Chondrocyte (in vitro differentiated cells): Measurements from ENCODE around the gene ACSL4. TPM values are rescaled to one million over a fixed set of nuclear protein-coding genes. Genes with fewer than 3 reads are reported as not detected.
A peak's percentile ranks its signal among the peaks of the same experiment; 100 is the strongest.

Experiments
- DNase-seq: peaks from one replicate; pipeline ENCODE4 v3.0.0; 2021; ENCODE audit warnings: mixed read lengths, low spot score
- H3K27ac Mint-ChIP-seq: one replicate; pipeline ENCODE4 v1.8.0; 2021; ENCODE audit warnings: mild to moderate bottlenecking, moderate library complexity, mixed read lengths; ENCODE audit not compliant: unreplicated experiment
- H3K27me3 Mint-ChIP-seq: 2 replicates; pipeline ENCODE4 v1.8.0; 2021; ENCODE audit warnings: low read depth, mixed read lengths
- H3K36me3 Mint-ChIP-seq: 2 replicates; pipeline ENCODE4 v1.8.0; 2021; ENCODE audit warnings: low read depth, mixed read lengths
- H3K4me1 Mint-ChIP-seq: 2 replicates; pipeline ENCODE4 v1.8.0; 2021; ENCODE audit warnings: low read depth, mild to moderate bottlenecking, mixed read lengths
- H3K4me3 Mint-ChIP-seq: one replicate; pipeline ENCODE4 v1.8.0; 2021; ENCODE audit warnings: mild to moderate bottlenecking, moderate library complexity, mixed read lengths; ENCODE audit not compliant: unreplicated experiment
- H3K9me3 Mint-ChIP-seq: 2 replicates; pipeline ENCODE4 v1.8.0; 2021; ENCODE audit warnings: low read depth, mixed read lengths
- total RNA-seq: library from RNA; stranded (reverse); gene quantifications from 3 replicates; pipeline ENCODE4 v1.2.1, GENCODE V29; 2021
- TF ChIP-seq, protein P1 (sequence below): fragments of 200-600 bp; sonication (generic); IDR thresholded peaks from 2 replicates; pipeline ENCODE4 v1.5.0; 2021; ENCODE audit warnings: antibody characterized with exemption, mild to moderate bottlenecking, moderate library complexity

ACSL4 gene
- total RNA-seq, 1 donor from 2014 or later: 63.3 TPM

DNA sequence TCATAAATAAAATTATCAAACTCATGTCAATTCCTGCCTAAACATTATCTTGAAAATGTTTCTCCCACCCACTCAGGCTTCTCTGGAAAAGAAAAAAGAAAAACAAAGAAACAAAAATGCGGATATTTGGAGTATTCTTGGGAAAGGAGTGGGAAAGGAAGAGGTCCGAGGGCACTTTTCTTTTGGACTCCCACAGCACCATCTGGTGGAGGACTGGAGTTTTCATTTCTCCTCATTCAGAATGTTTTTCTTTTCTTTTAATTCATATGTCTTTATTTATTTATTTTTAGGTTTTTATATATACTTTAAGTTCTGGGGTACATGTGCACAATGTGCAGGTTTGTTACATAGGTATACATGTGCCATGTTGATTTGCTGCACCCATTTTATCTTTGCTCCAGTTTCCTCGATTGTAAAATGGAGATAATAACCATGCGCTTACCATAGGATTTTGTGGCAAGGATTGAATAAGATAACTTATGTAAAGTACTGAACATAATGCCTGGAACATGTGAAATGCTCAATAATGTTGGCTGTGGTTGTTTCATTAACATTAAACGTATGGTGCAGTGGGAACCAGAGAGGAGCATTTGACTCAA lies 100.1 kb downstream of the ACSL4 start:
- TF ChIP-seq, protein P1, sequence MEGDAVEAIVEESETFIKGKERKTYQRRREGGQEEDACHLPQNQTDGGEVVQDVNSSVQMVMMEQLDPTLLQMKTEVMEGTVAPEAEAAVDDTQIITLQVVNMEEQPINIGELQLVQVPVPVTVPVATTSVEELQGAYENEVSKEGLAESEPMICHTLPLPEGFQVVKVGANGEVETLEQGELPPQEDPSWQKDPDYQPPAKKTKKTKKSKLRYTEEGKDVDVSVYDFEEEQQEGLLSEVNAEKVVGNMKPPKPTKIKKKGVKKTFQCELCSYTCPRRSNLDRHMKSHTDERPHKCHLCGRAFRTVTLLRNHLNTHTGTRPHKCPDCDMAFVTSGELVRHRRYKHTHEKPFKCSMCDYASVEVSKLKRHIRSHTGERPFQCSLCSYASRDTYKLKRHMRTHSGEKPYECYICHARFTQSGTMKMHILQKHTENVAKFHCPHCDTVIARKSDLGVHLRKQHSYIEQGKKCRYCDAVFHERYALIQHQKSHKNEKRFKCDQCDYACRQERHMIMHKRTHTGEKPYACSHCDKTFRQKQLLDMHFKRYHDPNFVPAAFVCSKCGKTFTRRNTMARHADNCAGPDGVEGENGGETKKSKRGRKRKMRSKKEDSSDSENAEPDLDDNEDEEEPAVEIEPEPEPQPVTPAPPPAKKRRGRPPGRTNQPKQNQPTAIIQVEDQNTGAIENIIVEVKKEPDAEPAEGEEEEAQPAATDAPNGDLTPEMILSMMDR: peak; percentile 87
- Mint-ChIP-seq H3K4me1 (peaks cover 11% of the 10 kb centered on the region), H3K4me3 (no peak overlapping the region), H3K27me3 (no peaks in the 10 kb centered on the region), H3K36me3 (peaks cover 3% of the 10 kb centered on the region), H3K27ac (no peak overlapping the region), H3K9me3 (no peaks in the 10 kb centered on the region)
- DNase-seq: no peak

DNA sequence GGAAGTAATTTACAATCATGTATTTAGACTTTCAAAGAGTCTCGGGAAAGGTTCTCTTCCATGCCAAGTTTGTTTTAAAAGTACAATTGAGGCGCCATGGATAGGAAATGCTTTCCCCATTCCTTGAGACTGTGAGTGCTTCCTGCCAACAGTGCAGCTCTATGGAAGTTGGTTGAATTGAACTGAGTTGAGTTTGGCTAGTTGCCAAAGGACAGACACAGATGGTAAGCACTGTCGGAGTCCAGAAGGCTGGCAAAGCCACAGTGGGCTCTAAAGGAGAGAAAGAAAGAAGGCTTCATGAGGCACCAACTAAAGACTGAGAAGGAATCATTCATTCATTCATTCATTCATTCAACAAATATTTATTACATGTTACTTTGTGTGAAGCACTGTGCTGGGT lies 103.7 kb downstream of the ACSL4 start:
- Mint-ChIP-seq H3K36me3 (peaks cover 4% of the 10 kb centered on the region), H3K9me3 (peaks cover 4% of the 10 kb centered on the region), H3K4me1 (peaks cover 14% of the 10 kb centered on the region), H3K4me3 (no peak overlapping the region), H3K27ac (peak overlapping the region; percentile 28), H3K27me3 (no peaks in the 10 kb centered on the region)
- no peak for DNase-seq
- TF ChIP-seq, protein P1: no peak

DNA sequence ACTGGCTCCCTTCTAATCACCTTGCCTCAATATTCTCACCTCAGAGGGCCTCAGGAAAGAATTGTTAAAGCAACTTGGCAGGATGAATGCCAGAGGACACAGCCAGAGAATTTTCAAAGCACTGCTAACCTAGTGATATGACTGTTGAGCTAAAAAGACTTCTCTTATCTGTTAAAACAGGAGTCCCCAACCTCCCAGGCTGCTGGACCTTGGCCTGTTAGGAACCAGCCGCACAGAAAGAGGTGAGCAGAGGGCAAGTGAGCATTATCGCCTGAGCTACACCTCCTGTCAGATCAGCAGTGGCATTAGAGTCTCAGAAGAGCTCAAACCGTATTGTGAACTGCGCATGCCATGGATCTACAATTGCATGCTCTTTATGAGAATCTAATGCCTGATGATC lies 106.4 kb downstream of the ACSL4 start:
- Mint-ChIP-seq H3K36me3 (peaks cover 4% of the 10 kb centered on the region), H3K9me3 (peaks cover 4% of the 10 kb centered on the region)

DNA sequence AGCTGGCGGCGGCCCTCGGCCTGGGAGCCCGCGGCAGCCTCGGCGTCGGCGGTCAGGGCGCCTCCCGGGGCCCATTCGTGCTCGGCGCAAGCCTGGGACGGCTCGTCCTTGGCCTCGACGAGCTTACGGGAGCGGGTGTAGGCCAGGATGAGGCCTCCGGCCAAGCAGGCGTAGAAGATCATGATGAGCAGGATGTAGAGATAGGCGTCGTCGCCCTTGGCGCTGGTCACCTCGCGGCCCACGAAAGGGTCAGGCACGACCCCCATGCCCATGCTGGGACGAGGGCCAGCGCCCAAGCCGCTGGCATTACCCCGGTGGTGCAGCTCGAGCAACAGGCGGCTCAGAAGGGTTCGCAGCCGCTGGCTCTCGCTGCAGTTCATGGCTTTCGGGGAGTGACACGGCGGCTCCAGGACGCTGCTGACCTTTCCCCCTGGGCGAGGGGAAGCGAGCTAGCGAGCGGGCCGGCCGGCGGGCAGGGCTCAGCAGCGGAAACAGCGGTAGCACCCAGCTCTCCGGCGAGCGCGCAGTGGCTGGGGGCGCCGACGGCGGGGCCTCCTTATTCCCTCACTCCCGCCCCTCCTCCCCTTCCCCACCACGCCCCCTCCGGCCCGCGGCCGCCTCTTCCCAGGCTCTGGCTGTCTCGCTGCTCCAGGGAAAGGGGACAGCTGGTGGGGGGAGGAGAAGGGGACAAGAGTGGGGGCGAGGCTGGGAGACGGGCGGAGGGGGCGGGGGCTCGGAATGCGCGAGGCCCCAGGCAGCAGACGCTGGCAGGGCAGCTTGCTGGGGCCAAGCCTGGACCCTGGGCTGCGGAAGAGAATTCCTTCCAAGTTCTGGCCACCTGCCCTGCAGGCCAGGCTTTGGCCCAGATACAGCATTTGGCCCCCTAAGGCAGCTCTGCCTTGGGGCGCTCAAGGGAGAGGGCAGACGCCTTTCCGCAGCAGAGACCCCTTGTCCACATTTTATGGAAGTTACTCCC lies 108.1 kb downstream of the ACSL4 start, which contains the start of gene KCNE5:
KCNE5 (minus strand) TSS at position 532 of the 976 bp plus-strand sequence; CDS start at position 380, 152 bp downstream.
- Mint-ChIP-seq H3K36me3 (peaks cover 4% of the 10 kb centered on the region), H3K27me3 (no peaks in the 10 kb centered on the region), H3K9me3 (peaks cover 4% of the 10 kb centered on the region), H3K4me1 (peaks cover 29% of the 10 kb centered on the region), H3K27ac (no peak within 1 kb of the TSS), H3K4me3 (peak within 1 kb of the TSS; percentile 51)
- no peak for DNase-seq
- TF ChIP-seq, protein P1: no peak

More for the DNA sequence above, 106.4 kb downstream of the ACSL4 start:
- H3K4me1 Mint-ChIP-seq: peaks cover 18% of the 10 kb centered on the region
- DNase-seq: no peak
- no peak overlapping the region for H3K4me3 Mint-ChIP-seq
- TF ChIP-seq, protein P1: no peak
- H3K27me3 Mint-ChIP-seq: no peaks in the 10 kb centered on the region
- H3K27ac Mint-ChIP-seq: no peak overlapping the region

DNA sequence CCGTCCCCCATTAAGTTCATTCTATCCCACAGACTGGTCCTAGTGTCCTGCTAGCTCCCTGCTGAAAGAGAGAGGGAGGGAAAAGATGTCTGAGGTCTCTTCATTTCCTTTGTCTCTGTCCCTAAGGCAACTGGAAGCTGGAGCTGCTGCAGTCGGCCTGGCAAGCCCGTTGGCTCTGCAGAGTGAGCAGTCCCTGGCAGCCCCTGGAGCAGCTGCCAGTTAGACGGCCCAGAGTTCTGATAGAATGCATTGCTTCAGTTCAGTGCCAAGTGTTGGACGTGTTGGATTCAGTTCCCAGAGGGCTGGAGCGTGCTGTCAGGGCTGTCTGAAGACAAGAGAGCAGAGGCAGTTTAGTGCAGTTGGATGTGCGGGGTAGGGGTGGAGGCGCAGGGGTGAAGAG lies 109.1 kb downstream of the ACSL4 start:
- Mint-ChIP-seq H3K27ac (no peak overlapping the region), H3K4me3 (peak overlapping the region; percentile 24), H3K36me3 (peaks cover 4% of the 10 kb centered on the region), H3K9me3 (peaks cover 4% of the 10 kb centered on the region), H3K4me1 (peaks cover 23% of the 10 kb centered on the region), H3K27me3 (no peaks in the 10 kb centered on the region)
- DNase-seq: no peak
- TF ChIP-seq, protein P1: no peak
